Ascending aorta (tissue), 2 donors: ENCODE results near the gene CCDC38. TPM values are rescaled to one million over a fixed set of nuclear protein-coding genes. Genes with fewer than 3 reads are reported as not detected.

Experiments
- DNase-seq, 2 donors: peaks; one replicate each; pipeline ENCODE4 v3.0.0-alpha.2; 2019; ENCODE audit warnings: low spot score in 2 of 2
- H3K27ac ChIP-seq, 2 donors: fragments of 200-600 bp; sonication (generic); one replicate each; pipeline ENCODE4 v1.5.1; 2016 to 2017; ENCODE audit warnings: mild to moderate bottlenecking in 1 of 2
- H3K27me3 ChIP-seq: fragments of 200-600 bp; sonication (generic); one replicate; pipeline ENCODE4 v1.5.1; 2017
- H3K36me3 ChIP-seq, 2 donors: fragments of 200-600 bp; sonication (generic); one replicate each; pipeline ENCODE4 v1.5.1; 2016
- H3K4me1 ChIP-seq, 2 donors: fragments of 200-600 bp; sonication (generic); one replicate each; pipeline ENCODE4 v1.5.1; 2016 to 2017; ENCODE audit warnings: mild to moderate bottlenecking in 1 of 2
- H3K4me3 ChIP-seq, 2 donors: fragments of 200-600 bp; sonication (generic); one replicate each; pipeline ENCODE4 v1.5.1; 2016 to 2017; ENCODE audit warnings: mild to moderate bottlenecking in 1 of 2
- H3K9me3 ChIP-seq, 2 donors: fragments of 200-600 bp; sonication (generic); one replicate each; pipeline ENCODE4 v1.5.1; 2016
- CTCF ChIP-seq, 3 experiments: fragments of 200-600 bp in 2 of 3; fragments of 450-650 bp in 1 of 3; sonication (generic) in 2 of 3; IDR thresholded peaks; one replicate each; pipeline ENCODE4 v1.5.1; 2016 to 2019; ENCODE audit warnings: antibody characterized with exemption in 3 of 3, mild to moderate bottlenecking in 1 of 3, moderate library complexity in 1 of 3
- intact Hi-C: fragments of 100-400 bp; cut with DNase I; formaldehyde crosslinking; loops from one replicate; pipeline ENCODE4 v1.15.1; 2023
- total RNA-seq: library from RNA; depleted of rRNA; stranded (reverse); fragments of >200 nt; gene quantifications from one replicate; pipeline ENCODE4 v1.1.0, GENCODE V29; 2016

Gene CCDC38
- total RNA-seq, 1 donor from 2014 or later: not detected

DNA sequence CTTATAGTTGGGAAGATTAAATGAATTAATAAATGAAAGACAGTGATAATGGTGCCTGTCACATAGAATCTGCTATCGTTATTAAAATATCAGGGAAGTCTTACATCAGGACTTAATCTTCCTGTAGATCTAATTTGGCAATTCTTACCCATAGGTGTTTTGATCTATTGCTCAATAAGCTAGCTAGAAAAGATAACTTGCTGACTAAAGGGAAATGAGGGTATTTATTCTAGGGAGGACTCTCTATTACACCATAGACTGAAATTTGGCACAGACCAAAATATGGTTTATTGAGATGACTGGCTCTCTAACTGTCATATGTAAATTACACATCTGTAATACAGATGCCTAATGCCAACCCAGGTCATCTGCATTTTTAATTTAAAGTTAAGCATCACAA, 42.3 kb upstream of the CCDC38 start:
- no peaks in the 10 kb centered on the region for H3K27me3 ChIP-seq
- H3K4me3 ChIP-seq: no peak overlapping the region
- no peak overlapping the region for H3K27ac ChIP-seq
- H3K4me1 ChIP-seq: no peaks in the 10 kb centered on the region
- intact Hi-C loops: no loop called here
- TF ChIP-seq CTCF (IDR thresholded peaks at IDR 0.05): no peak
- H3K36me3 ChIP-seq: no peaks in the 10 kb centered on the region
- no peak for DNase-seq
- no peaks in the 10 kb centered on the region for H3K9me3 ChIP-seq

DNA sequence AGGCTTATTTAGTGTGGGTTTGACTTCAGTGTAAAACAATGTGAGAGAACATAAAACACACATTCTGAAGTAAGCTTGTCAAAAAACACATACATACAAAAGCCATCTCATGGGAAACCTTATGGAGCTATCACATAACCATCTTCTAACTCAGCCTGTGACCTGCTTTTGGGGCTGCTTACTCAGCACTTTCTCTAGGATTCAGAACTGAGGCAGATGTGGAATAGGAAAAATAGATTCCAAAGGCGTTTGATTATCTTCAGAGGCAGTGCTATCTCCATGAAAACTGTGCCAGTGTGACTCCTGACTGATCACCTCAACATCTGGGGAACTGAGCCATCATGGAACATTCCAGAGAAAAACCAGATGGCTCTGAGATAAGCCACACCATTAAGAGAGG, 40.2 kb upstream of the CCDC38 start:
- H3K4me1 ChIP-seq: no peaks in the 10 kb centered on the region
- no peak overlapping the region for H3K4me3 ChIP-seq
- H3K27me3 ChIP-seq: no peaks in the 10 kb centered on the region
- H3K9me3 ChIP-seq: no peaks in the 10 kb centered on the region
- H3K36me3 ChIP-seq: no peaks in the 10 kb centered on the region
- no peak overlapping the region for H3K27ac ChIP-seq
- intact Hi-C loops: no loop called here
- no peak for DNase-seq
- no peak for TF ChIP-seq CTCF (IDR thresholded peaks at IDR 0.05)

DNA sequence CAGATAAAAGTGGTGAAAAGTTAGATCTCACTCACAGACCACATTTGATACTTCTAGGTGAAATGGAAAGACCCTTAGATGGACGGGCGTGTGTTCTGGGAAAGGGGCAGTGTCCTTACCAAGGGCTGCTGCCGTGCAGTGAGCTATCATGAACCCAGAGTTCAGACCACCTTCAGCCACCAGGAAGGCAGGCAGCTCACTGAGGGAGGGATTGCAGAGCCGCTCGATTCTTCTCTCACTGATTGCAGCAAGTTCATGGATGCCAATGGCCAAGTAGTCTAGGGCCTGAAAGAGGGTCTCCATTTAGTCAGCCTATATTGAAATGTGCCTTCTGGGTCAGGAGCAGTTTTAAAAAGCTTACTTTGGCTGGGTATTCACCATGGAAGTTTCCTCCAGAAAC, 38.0 kb upstream of the CCDC38 start:
- Histone ChIP-seq H3K9me3 (no peaks in the 10 kb centered on the region), H3K4me3 (no peak overlapping the region), H3K27me3 (no peaks in the 10 kb centered on the region), H3K4me1 (no peaks in the 10 kb centered on the region), H3K36me3 (no peaks in the 10 kb centered on the region), H3K27ac (no peak overlapping the region)
- no peak for TF ChIP-seq CTCF (IDR thresholded peaks at IDR 0.05)
- intact Hi-C loops: no loop called here
- DNase-seq: no peak

DNA sequence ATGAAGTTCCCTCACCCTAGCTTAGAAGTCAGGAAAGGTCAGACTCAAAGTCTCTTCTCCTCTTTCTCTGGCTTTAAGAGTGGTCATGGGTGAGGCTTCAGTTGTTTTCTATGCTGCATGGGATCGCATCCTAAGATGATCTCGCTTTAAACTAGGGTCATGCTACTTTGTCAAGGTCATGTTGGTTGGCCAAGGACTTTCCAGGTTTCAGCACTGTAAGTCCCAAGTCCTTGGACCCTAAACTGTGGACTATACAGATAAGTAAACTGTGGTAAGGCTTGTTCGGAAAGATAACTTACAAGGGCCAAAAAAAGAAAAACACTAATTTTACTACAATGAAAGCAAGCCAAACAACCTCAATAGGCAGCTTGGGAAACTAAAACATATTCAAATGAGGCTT, 36.4 kb upstream of the CCDC38 start:
- Histone ChIP-seq H3K36me3 (no peaks in the 10 kb centered on the region), H3K4me1 (no peaks in the 10 kb centered on the region), H3K9me3 (no peaks in the 10 kb centered on the region), H3K27me3 (no peaks in the 10 kb centered on the region), H3K27ac (no peak overlapping the region), H3K4me3 (no peak overlapping the region)
- no peak for DNase-seq
- no peak for TF ChIP-seq CTCF (IDR thresholded peaks at IDR 0.05)
- intact Hi-C loops: no loop called here

DNA sequence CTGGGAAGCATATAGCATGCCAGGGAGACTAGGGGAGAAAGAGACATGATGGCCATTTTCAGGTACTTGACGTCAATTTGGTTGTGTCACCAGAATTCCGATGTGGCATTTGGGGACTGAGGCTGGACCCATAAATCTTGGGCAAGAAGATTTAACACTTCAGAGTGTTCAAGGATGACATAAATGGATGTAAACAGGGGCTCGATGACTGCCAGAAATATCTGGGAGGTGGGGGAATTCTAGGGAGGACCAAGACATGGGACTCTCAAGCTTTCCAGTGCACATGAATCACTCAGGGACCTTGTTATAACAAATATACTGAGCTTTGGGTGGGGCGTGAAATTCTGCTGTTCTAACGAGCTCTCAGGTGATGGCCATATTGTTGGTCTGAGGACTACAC, 35.9 kb upstream of the CCDC38 start:
- DNase-seq: no peak
- intact Hi-C loops: no loop called here
- no peak overlapping the region for H3K27ac ChIP-seq
- H3K9me3 ChIP-seq: no peaks in the 10 kb centered on the region
- TF ChIP-seq CTCF (IDR thresholded peaks at IDR 0.05): no peak
- H3K4me3 ChIP-seq: no peak overlapping the region
- H3K27me3 ChIP-seq: no peaks in the 10 kb centered on the region
- H3K36me3 ChIP-seq: no peaks in the 10 kb centered on the region
- no peaks in the 10 kb centered on the region for H3K4me1 ChIP-seq

DNA sequence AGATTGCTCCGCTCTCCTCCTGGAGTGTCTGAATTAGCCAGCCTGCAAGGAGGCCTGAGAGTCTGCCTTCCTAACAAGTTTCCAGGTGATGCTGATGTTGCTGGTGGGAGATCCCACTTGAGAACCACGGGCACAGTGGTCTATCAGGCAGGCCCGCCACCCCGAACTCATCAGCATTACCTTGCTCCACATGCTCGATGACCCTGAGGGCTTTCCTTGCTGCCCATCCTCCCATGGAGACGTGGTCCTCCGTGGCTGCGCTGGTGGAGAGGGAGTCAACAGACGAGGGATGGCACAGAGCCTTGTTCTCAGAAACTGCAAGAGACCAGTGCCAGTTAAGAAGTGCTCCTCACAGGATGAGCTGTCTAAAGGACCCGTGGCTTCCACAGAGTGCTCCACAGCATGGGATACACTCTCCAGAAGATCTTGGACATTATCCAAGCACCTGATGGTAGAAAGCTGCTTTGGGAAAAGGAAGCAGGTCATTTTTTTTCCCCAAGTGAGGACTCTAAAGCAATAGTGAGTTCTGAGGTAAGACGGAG, 35.4 kb upstream of the CCDC38 start:
- intact Hi-C loops: no loop called here
- H3K36me3 ChIP-seq: no peaks in the 10 kb centered on the region
- H3K4me1 ChIP-seq: no peaks in the 10 kb centered on the region
- no peak for DNase-seq
- H3K4me3 ChIP-seq: no peak overlapping the region
- H3K9me3 ChIP-seq: no peaks in the 10 kb centered on the region
- TF ChIP-seq CTCF (IDR thresholded peaks at IDR 0.05): no peak
- H3K27me3 ChIP-seq: no peaks in the 10 kb centered on the region
- no peak overlapping the region for H3K27ac ChIP-seq
